AG04450 (cell line): ENCODE data around the gene HSBP1L1. TPM values are rescaled to one million over a fixed set of nuclear protein-coding genes. Genes with fewer than 3 reads are reported as not detected.

Experiments
- CTCF ChIA-PET: fragments of 300-600, 350-600 bp; formaldehyde crosslinking; extraction: SDS; loops from one replicate; lab custom pipeline; 2022; ENCODE audit warnings: antibody characterized with exemption, inconsistent platforms; lab: Charles Lee
- POLR2A ChIA-PET: fragments of 350-600 bp; formaldehyde crosslinking; extraction: SDS; loops from one replicate; lab custom pipeline; 2021; ENCODE audit warnings: antibody characterized with exemption, inconsistent platforms; lab: Yijun Ruan, JAX
- DNase-seq: peaks from one replicate; pipeline ENCODE4 v3.0.0-alpha.2; 2011; ENCODE audit warnings: low read depth, low spot score
- H3K27ac ChIP-seq: one replicate; pipeline ENCODE4 v1.5.1; 2012; ENCODE audit warnings: low read depth, low read length, control low read depth
- H3K27me3 ChIP-seq: one replicate; pipeline ENCODE4 v1.6.0; 2012; ENCODE audit warnings: low read length; ENCODE audit not compliant: control insufficient read depth, insufficient read depth
- H3K4me3 ChIP-seq: 2 replicates; pipeline ENCODE4 v1.5.1; 2011; ENCODE audit warnings: mild to moderate bottlenecking, low read depth, low read length, control low read depth
- H3K9me3 ChIP-seq: 2 replicates; pipeline ENCODE4 v1.5.1; 2012; ENCODE audit warnings: low read length; ENCODE audit not compliant: control insufficient read depth, insufficient read depth
- CTCF ChIP-seq: IDR thresholded peaks from 2 replicates; pipeline ENCODE4 v1.5.1; 2011; ENCODE audit warnings: low read depth, low read length, control low read depth, inconsistent platforms
- polyA plus RNA-seq: library from polyadenylated mRNA; depleted of rRNA; stranded (reverse); fragments of >200 nt; gene quantifications from 2 replicates; pipeline ENCODE4 v1.2.3, GENCODE V29; 2011

Gene HSBP1L1
- polyA plus RNA-seq, 1 experiment = 19.4 TPM

GRCh38 chr18:79951545-79952455 is 12.6 kb upstream of the HSBP1L1 start, which contains the start of gene SLC66A2:
SLC66A2 (minus strand) TSS chr18:79951653; CDS start chr18:79950926, 727 bp downstream.
- Histone ChIP-seq H3K4me3 (peak within 1 kb of the TSS; percentile 77), H3K9me3 (no peaks in the 10 kb centered on the region; the same call in 1 of the 2 replicates), H3K27ac (no peak within 1 kb of the TSS), H3K27me3 (no peaks in the 10 kb centered on the region)
- no peak for TF ChIP-seq CTCF
- CTCF ChIA-PET = interaction anchor here (0.6 kb wide), 1 partner anchor 734 kb away, joined by 3 read pairs; no protein-coding TSS in a partner anchor
- peak; percentile 47 for DNase-seq
- POLR2A ChIA-PET = interaction anchor here (0.6 to 1.3 kb wide), 7 partner anchors 8 to 199 kb away, joined by 3 to 7 read pairs (median 3); partner anchors contain the start of genes ADNP2, HSBP1L1 and RBFA

GRCh38 chr18:79952456-79952995 is 11.9 kb upstream of the HSBP1L1 start:
- ChIA-PET CTCF (interaction anchor here (0.6 kb wide), 1 partner anchor 735 kb away, joined by 3 read pairs; no protein-coding TSS in a partner anchor), POLR2A (interaction anchor here (1.1 to 1.3 kb wide), 4 partner anchors 7 to 156 kb away, joined by 3 to 7 read pairs (median 4); partner anchors contain the start of genes ADNP2, HSBP1L1 and RBFA)
- H3K27me3 ChIP-seq = no peaks in the 10 kb centered on the region
- DNase-seq = no peak
- TF ChIP-seq CTCF = no peak
- no peaks in the 10 kb centered on the region; the same call in 1 of the 2 replicates for H3K9me3 ChIP-seq
- H3K27ac ChIP-seq = no peak overlapping the region
- peak overlapping the region; percentile 71 for H3K4me3 ChIP-seq

- H3K27me3 ChIP-seq = no peaks in the 10 kb centered on the region
- no peak for TF ChIP-seq CTCF
- H3K27ac ChIP-seq = no peak overlapping the region
- no peak for DNase-seq
- ChIA-PET POLR2A (no interaction called here), CTCF (interaction anchor here (0.6 kb wide), 1 partner anchor 27 kb away, joined by 3 read pairs; no protein-coding TSS in a partner anchor)
- peak overlapping the region; percentile 71 for H3K4me3 ChIP-seq
- no peaks in the 10 kb centered on the region; the same call in 1 of the 2 replicates for H3K9me3 ChIP-seq
Observed at GRCh38 chr18:79952996-79953559, 11.4 kb upstream of the HSBP1L1 start.

- no peak for DNase-seq
- ChIA-PET POLR2A (interaction anchor here (0.5 kb wide), 2 partner anchors 172 to 280 kb away, joined by 3 read pairs; no protein-coding TSS in a partner anchor), CTCF (no interaction called here)
- H3K4me3 ChIP-seq = no peak overlapping the region
- H3K27me3 ChIP-seq = no peaks in the 10 kb centered on the region
- no peak overlapping the region for H3K27ac ChIP-seq
- H3K9me3 ChIP-seq = no peaks in the 10 kb centered on the region; the same call in 1 of the 2 replicates
- no peak for TF ChIP-seq CTCF
Observed at GRCh38 chr18:79953971-79954651, 10.3 kb upstream of the HSBP1L1 start.
